Measurements from ENCODE around the gene DST.

DNA sequence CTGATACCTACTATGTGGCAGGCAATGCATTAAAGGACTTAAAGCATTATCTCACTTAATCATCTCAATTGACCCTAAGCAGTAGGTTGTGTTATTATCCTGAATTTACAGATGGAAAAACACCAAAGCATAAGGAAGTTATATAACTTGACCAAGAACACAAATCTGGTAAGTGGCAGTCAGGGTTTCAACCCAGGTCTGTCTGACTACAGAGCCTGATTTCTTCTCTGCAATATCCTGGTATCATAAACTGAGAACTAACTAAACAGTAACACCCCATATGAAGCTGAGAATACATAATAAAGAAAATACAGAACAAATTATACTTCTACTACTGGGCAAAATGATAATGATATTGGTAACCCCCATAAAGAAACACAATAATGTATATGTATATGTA is 13.8 kb upstream of the DST start:
- TF ChIP-seq EP300 (IDR thresholded peaks at IDR 0.05; ENCODE audit: borderline replicate concordance in 1 of 2, low read depth in 1 of 2, low read length in 1 of 2) (no peak), CTCF (IDR thresholded peaks at IDR 0.05) (no peak)
- TF ChIP-seq, protein P1, sequence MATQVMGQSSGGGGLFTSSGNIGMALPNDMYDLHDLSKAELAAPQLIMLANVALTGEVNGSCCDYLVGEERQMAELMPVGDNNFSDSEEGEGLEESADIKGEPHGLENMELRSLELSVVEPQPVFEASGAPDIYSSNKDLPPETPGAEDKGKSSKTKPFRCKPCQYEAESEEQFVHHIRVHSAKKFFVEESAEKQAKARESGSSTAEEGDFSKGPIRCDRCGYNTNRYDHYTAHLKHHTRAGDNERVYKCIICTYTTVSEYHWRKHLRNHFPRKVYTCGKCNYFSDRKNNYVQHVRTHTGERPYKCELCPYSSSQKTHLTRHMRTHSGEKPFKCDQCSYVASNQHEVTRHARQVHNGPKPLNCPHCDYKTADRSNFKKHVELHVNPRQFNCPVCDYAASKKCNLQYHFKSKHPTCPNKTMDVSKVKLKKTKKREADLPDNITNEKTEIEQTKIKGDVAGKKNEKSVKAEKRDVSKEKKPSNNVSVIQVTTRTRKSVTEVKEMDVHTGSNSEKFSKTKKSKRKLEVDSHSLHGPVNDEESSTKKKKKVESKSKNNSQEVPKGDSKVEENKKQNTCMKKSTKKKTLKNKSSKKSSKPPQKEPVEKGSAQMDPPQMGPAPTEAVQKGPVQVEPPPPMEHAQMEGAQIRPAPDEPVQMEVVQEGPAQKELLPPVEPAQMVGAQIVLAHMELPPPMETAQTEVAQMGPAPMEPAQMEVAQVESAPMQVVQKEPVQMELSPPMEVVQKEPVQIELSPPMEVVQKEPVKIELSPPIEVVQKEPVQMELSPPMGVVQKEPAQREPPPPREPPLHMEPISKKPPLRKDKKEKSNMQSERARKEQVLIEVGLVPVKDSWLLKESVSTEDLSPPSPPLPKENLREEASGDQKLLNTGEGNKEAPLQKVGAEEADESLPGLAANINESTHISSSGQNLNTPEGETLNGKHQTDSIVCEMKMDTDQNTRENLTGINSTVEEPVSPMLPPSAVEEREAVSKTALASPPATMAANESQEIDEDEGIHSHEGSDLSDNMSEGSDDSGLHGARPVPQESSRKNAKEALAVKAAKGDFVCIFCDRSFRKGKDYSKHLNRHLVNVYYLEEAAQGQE (IDR thresholded peaks at IDR 0.05; ENCODE audit: low read depth, low read length) = no peak

Data from SK-N-SH (cell line).